ENCODE results near the gene KCNAB1. TPM values are rescaled to one million over a fixed set of nuclear protein-coding genes. Genes with fewer than 3 reads are reported as not detected.
A peak's percentile ranks its signal among the peaks of the same experiment; 100 is the strongest.

The KCNAB1 gene
- total RNA-seq, 1 experiment from 2014 or later, result 1.4 TPM

DNA sequence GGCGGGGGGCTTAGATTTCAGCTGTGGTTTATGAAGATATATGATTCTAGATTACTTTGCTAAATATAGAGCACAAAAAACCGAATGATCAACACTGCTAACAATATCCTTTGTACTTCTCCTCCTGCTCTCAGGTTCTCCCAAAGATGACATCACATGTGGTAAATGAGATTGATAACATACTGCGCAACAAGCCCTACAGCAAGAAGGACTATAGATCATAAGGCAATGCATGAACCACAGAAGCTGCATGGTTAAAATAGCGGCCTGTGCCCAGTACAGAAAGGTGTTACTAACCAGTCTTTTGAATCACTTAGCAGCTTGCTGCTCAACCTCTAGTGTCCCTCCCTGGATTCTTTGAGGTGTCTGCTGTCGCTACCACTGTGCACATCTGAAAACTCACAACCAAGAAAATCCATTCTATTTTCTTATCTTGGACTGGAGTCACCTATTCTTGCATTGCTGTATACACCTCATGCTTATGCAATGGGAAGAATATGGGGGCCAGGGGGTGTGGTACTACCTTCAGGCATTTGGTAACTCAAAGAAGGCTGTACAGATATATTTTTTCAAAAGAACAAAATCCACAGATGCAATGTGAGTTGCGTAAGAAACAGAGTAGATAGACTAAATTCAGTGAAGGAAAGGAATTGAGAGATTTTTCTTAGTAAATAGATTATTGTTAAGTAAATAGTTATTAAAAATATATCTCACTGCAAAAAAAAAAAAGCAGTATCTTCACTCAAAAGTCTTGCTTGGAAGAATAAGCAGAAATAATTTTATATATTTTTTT is 416.3 kb downstream of the KCNAB1 start:
- H3K4me2 ChIP-seq, result no peak overlapping the region
- H3K4me1 ChIP-seq (replicated peaks; ENCODE audit: insufficient read depth), result peaks cover 21% of the 10 kb centered on the region
- BruUV-seq (replicated peaks), result no TSS peak
- no peaks in the 10 kb centered on the region for H3K9me3 ChIP-seq (ENCODE audit: insufficient read depth, low read depth)
- ChIA-PET CTCF (interaction anchor here (0.6 to 1.9 kb wide), 3 partner anchors 12 to 577 kb away, joined by 5 to 11 read pairs (median 6); no protein-coding TSS in a partner anchor), POLR2A (ENCODE audit: unreplicated experiment) (interaction anchor here (0.6 kb wide), 1 partner anchor 386 kb away, joined by 4 read pairs; no protein-coding TSS in a partner anchor)
- peak overlapping the region; percentile 72 for H3K27ac ChIP-seq
- H3K4me3 ChIP-seq, result no peak overlapping the region
- TF ChIP-seq, protein P1, sequence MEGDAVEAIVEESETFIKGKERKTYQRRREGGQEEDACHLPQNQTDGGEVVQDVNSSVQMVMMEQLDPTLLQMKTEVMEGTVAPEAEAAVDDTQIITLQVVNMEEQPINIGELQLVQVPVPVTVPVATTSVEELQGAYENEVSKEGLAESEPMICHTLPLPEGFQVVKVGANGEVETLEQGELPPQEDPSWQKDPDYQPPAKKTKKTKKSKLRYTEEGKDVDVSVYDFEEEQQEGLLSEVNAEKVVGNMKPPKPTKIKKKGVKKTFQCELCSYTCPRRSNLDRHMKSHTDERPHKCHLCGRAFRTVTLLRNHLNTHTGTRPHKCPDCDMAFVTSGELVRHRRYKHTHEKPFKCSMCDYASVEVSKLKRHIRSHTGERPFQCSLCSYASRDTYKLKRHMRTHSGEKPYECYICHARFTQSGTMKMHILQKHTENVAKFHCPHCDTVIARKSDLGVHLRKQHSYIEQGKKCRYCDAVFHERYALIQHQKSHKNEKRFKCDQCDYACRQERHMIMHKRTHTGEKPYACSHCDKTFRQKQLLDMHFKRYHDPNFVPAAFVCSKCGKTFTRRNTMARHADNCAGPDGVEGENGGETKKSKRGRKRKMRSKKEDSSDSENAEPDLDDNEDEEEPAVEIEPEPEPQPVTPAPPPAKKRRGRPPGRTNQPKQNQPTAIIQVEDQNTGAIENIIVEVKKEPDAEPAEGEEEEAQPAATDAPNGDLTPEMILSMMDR (conservative IDR thresholded peaks at IDR 0.05), result no peak
- H3F3A ChIP-seq (ENCODE audit: insufficient read depth, low read depth), result peaks cover 52% of the 10 kb centered on the region
- no peaks in the 10 kb centered on the region for H3K79me2 ChIP-seq (ENCODE audit: low read depth)
- intact Hi-C loops (cut with micrococcal nuclease; ENCODE audit: unreplicated experiment), result loop anchor here (5.0 to 10.0 kb wide), 2 partner anchors 276 to 522 kb away; no protein-coding TSS in a partner anchor
- no peaks in the 10 kb centered on the region for H3K9me2 ChIP-seq (ENCODE audit: insufficient read depth)
- H3K36me3 ChIP-seq (ENCODE audit: low read depth), result peaks cover 19% of the 10 kb centered on the region
- no peaks in the 10 kb centered on the region for H4K20me1 ChIP-seq (ENCODE audit: insufficient read depth)
- peak in 1 of 2 experiments; percentile 46 for DNase-seq
- H2AFZ ChIP-seq, result no peak overlapping the region
- no peaks in the 10 kb centered on the region for H3K27me3 ChIP-seq (ENCODE audit: insufficient read depth, low read depth)

DNA sequence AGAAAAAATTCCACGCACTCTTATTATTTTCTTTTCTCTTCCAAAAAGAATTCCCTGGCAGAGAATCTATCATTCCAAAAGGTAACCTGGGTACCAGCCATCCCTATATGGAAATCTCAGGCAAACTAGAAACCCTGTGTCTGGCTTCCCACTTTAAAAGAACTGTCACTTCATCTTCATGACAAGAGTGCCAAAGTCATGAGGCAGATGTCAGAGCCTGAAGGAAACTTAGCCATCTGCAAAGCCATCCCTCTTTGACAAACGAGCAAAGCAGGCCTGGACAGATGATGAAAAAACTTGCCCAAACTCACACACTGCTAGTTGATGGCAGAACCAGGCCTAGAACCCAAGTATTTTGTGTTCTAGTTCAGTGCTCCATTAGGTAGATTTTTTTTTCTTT is 418.7 kb downstream of the KCNAB1 start:
- peaks cover 21% of the 10 kb centered on the region for H3K4me1 ChIP-seq (replicated peaks; ENCODE audit: insufficient read depth)
- ChIA-PET CTCF (no interaction called here), POLR2A (ENCODE audit: unreplicated experiment) (no interaction called here)
- H2AFZ ChIP-seq, result no peak overlapping the region
- TF ChIP-seq, protein P1 (conservative IDR thresholded peaks at IDR 0.05), result no peak
- TF ChIP-seq EZH2 (IDR thresholded peaks at IDR 0.05; ENCODE audit: low read depth), result no peak
- H3K9me3 ChIP-seq (ENCODE audit: insufficient read depth, low read depth), result no peaks in the 10 kb centered on the region
- peaks cover 37% of the 10 kb centered on the region for H3K36me3 ChIP-seq (ENCODE audit: low read depth)
- no peak overlapping the region for H3K27ac ChIP-seq
- H3K4me2 ChIP-seq, result no peak overlapping the region
- no peaks in the 10 kb centered on the region; the same call in 1 of the 2 replicates for H3K79me2 ChIP-seq (ENCODE audit: low read depth)
- 0 out of 2 replicates have a peak, but pooled peaks cover 8% of the 10 kb centered on the region for H4K20me1 ChIP-seq (ENCODE audit: insufficient read depth)
- no peaks in the 10 kb centered on the region for H3K27me3 ChIP-seq (ENCODE audit: insufficient read depth, low read depth)
- H3K4me3 ChIP-seq, result no peak overlapping the region
- DNase-seq, result peak in 1 of 2 experiments; percentile 3
- BruUV-seq (replicated peaks), result no TSS peak
- H3F3A ChIP-seq (ENCODE audit: insufficient read depth, low read depth), result peaks cover 74% of the 10 kb centered on the region
- intact Hi-C loops (cut with micrococcal nuclease; ENCODE audit: unreplicated experiment), result loop anchor here (5.0 to 10.0 kb wide), 2 partner anchors 273 to 524 kb away; no protein-coding TSS in a partner anchor
- H3K9me2 ChIP-seq (ENCODE audit: insufficient read depth), result no peaks in the 10 kb centered on the region

DNA sequence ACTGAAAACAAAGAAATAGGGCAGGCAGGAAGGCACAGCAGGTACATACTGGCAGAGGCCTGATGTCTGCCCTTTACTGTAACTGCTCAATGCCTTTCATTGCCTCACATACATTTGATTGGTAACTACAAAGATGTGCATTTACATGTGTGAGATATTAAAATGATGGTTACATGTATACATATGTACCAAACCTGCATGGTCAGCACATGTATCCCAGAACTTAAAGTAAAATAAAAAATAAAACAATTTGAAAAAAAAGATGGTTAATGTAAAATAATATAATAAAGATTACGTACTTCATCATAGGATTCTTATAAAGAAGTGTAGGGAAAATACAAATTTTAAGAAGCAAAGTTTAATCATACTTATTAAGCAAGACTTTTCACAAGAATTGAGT is 419.4 kb downstream of the KCNAB1 start:
- intact Hi-C loops (cut with micrococcal nuclease; ENCODE audit: unreplicated experiment), result loop anchor here (5.0 to 10.0 kb wide), 2 partner anchors 272 to 525 kb away; no protein-coding TSS in a partner anchor
- no peaks in the 10 kb centered on the region for H3K9me2 ChIP-seq (ENCODE audit: insufficient read depth)
- no TSS peak for BruUV-seq (replicated peaks)

More for the DNA sequence above, 419.4 kb downstream of the KCNAB1 start:
- Histone ChIP-seq H3F3A (ENCODE audit: insufficient read depth, low read depth) (peaks cover 74% of the 10 kb centered on the region), H3K4me2 (no peak overlapping the region), H3K36me3 (ENCODE audit: low read depth) (peaks cover 45% of the 10 kb centered on the region), H3K4me1 (replicated peaks; ENCODE audit: insufficient read depth) (peaks cover 19% of the 10 kb centered on the region), H4K20me1 (ENCODE audit: insufficient read depth) (0 out of 2 replicates have a peak, but pooled peaks cover 8% of the 10 kb centered on the region), H2AFZ (no peak overlapping the region), H3K9me3 (ENCODE audit: insufficient read depth, low read depth) (no peaks in the 10 kb centered on the region), H3K4me3 (no peak overlapping the region), H3K27me3 (ENCODE audit: insufficient read depth, low read depth) (no peaks in the 10 kb centered on the region), H3K27ac (no peak overlapping the region), H3K79me2 (ENCODE audit: low read depth) (no peaks in the 10 kb centered on the region; the same call in none of the 2 replicates)
- TF ChIP-seq, protein P1 (conservative IDR thresholded peaks at IDR 0.05), result no peak
- no peak for TF ChIP-seq EZH2 (IDR thresholded peaks at IDR 0.05; ENCODE audit: low read depth)
- DNase-seq, result peak in 1 of 2 experiments; percentile 11
- ChIA-PET CTCF (no interaction called here), POLR2A (ENCODE audit: unreplicated experiment) (no interaction called here)

All from PC-9 (cell line).